Neutrophil (primary cell): ENCODE data around the gene RPS6KA4.

Experiments used
- H3K27ac ChIP-seq: fragments of 200-600 bp; sonication (generic); 2 replicates; pipeline ENCODE4 v1.5.1; 2016; ENCODE audit warnings: mild to moderate bottlenecking, moderate library complexity
- H3K27me3 ChIP-seq: fragments of 200-600 bp; sonication (generic); 2 replicates; pipeline ENCODE4 v1.6.0; 2016; ENCODE audit warnings: mild to moderate bottlenecking
- H3K36me3 ChIP-seq: fragments of 200-600 bp; sonication (generic); 2 replicates; pipeline ENCODE4 v1.5.1; 2017
- H3K4me1 ChIP-seq, 2 experiments: fragments of 200-600 bp in 1 of 2; sonication (generic) in 1 of 2; 1 replicate in 1 of 2; 2 replicates in 1 of 2; pipeline versions ENCODE4 v1.5.1 to v1.6.1; 2013 to 2016; ENCODE audit warnings: low read depth in 1 of 2, low read length in 1 of 2, mild to moderate bottlenecking in 1 of 2, moderate library complexity in 1 of 2; ENCODE audit not compliant: control insufficient read depth in 1 of 2, insufficient read depth in 1 of 2
- H3K4me3 ChIP-seq, 2 experiments: fragments of 200-600 bp in 1 of 2; sonication (generic) in 1 of 2; 1 replicate in 1 of 2; 2 replicates in 1 of 2; pipeline ENCODE4 v1.5.1; 2013 to 2016; ENCODE audit warnings: low read depth in 1 of 2, low read length in 1 of 2, mild to moderate bottlenecking in 1 of 2, moderate library complexity in 1 of 2
- H3K9me3 ChIP-seq: fragments of 200-600 bp; sonication (generic); 2 replicates; pipeline ENCODE4 v1.5.1; 2016
- TF ChIP-seq, protein P1 (sequence below): fragments of 200-600 bp; sonication (generic); IDR thresholded peaks from 2 replicates; pipeline ENCODE4 v1.5.1; 2016; ENCODE audit warnings: antibody characterized with exemption

Gene RPS6KA4

DNA sequence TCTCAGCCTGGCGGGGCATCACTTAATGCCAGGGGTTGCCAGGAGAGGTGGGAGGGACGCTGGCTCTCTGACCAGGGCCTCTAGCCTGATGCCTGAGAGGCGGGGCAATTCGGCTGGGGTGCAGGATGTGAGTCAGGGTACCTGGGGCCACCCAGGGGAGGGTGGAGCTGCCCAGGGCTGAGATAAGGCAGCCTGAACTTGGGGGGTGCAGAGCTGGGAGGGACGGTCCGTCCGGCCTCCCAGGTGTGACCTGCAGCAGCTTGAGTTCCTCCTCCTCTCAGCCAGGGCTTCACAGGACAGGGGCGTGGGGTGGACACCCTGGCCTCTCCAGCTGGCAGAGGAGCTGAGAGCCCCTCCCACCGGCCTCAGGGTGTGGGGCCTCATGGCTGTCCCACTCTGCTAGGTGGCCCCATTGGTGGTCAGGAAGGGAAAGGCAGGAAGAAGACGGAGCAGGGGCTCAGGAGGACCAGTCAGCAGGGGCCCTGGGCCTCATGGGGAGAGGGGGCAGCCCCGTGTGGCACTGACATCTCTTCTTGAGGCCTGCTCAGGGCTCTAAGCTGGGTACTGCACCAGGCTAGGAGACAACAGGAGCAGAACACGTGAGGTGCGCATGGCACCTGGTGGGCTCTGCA lies 942 bp upstream of the RPS6KA4 start:
- Histone ChIP-seq H3K4me3 (peak overlapping the region in 1 of 2 experiments; percentile 74), H3K4me1 (peaks cover 30 to 38% of the 10 kb centered on the region in 2 experiments), H3K36me3 (peaks cover 75% of the 10 kb centered on the region), H3K9me3 (no peaks in the 10 kb centered on the region), H3K27ac (peak overlapping the region; percentile 68), H3K27me3 (no peaks in the 10 kb centered on the region)
- TF ChIP-seq, protein P1, sequence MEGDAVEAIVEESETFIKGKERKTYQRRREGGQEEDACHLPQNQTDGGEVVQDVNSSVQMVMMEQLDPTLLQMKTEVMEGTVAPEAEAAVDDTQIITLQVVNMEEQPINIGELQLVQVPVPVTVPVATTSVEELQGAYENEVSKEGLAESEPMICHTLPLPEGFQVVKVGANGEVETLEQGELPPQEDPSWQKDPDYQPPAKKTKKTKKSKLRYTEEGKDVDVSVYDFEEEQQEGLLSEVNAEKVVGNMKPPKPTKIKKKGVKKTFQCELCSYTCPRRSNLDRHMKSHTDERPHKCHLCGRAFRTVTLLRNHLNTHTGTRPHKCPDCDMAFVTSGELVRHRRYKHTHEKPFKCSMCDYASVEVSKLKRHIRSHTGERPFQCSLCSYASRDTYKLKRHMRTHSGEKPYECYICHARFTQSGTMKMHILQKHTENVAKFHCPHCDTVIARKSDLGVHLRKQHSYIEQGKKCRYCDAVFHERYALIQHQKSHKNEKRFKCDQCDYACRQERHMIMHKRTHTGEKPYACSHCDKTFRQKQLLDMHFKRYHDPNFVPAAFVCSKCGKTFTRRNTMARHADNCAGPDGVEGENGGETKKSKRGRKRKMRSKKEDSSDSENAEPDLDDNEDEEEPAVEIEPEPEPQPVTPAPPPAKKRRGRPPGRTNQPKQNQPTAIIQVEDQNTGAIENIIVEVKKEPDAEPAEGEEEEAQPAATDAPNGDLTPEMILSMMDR, result no peak

DNA sequence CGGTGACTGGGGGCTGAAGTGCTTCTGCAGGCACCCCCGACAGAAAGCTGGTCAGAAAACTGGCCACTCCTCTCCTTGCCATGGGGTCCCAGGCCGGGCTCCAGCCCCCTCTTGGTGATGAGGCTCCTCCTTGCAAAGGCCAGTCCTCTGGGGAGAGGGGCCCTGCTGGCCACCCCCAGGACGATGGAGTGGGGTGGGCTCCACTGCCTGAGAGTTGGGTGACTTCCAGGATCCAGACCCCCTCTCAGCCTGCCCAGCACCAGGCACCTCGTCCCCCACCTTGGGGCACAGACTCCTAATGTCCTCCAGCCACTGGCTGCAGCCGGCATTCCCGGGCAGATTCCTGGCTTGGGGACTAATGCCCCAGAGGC lies 441 bp upstream of the RPS6KA4 start:
- Histone ChIP-seq H3K4me1 (peaks cover 30 to 38% of the 10 kb centered on the region in 2 experiments), H3K36me3 (peaks cover 75% of the 10 kb centered on the region), H3K9me3 (no peaks in the 10 kb centered on the region), H3K27ac (peak overlapping the region; percentile 68), H3K27me3 (no peaks in the 10 kb centered on the region), H3K4me3 (peak overlapping the region; percentile 74)
- TF ChIP-seq, protein P1, result no peak

DNA sequence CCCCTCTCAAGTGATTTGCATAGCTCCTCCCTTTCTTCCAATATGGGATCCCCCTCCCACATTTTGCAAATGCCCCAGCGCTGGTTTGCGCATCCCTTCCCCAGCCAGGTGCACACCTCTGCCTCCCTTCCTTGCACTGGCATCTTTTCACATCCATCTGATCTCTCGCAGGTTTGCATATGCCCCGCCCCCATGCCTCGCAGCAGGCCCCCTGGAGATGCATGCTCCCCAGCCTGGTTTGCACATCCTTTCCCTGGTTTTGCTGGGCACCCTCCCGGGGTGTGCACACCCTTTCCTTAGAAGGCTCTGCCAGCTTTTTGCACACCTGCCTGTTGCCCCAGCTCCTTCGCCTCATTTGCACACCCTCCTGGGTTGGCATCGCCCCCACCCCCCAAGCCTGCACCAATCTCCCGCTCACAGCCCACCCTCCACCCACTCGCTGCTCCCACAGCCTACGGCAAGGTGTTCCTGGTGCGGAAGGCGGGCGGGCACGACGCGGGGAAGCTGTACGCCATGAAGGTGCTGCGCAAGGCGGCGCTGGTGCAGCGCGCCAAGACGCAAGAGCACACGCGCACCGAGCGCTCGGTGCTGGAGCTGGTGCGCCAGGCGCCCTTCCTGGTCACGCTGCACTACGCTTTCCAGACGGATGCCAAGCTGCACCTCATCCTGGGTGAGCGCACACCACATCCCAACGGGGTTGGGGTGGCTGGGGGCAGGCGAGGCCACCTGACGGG lies 917 bp downstream of the RPS6KA4 start:
- peaks cover 27 to 38% of the 10 kb centered on the region in 2 experiments for H3K4me1 ChIP-seq
- TF ChIP-seq, protein P1, result peak; percentile 28
- no peaks in the 10 kb centered on the region for H3K27me3 ChIP-seq
- peak overlapping the region; percentile 68 for H3K27ac ChIP-seq
- peaks cover 71% of the 10 kb centered on the region for H3K36me3 ChIP-seq
- peak overlapping the region; percentile 74 for H3K4me3 ChIP-seq
- H3K9me3 ChIP-seq, result no peaks in the 10 kb centered on the region

DNA sequence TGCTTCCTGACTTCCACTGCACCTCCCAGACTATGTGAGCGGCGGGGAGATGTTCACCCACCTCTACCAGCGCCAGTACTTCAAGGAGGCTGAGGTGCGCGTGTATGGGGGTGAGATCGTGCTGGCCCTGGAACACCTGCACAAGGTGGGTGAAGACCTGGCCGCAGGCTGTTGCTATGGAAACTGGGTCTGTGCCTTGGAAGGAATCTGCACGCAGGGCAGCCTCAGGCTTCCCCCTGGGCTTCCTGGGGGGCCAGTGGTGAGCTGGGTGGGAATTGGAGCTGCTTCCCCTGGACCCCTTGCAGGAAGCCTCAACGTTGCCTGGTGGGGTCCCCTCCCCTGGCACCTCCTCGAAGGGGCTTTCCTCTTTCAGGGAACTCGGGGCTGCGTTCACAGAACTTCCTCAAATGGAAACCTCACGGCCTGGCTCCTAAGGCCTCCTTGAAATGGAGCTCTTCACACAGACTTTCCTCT lies 1.5 kb downstream of the RPS6KA4 start:
- H3K4me3 ChIP-seq, result peak overlapping the region; percentile 74
- no peaks in the 10 kb centered on the region for H3K27me3 ChIP-seq
- TF ChIP-seq, protein P1, result no peak
- no peaks in the 10 kb centered on the region for H3K9me3 ChIP-seq
- peaks cover 27 to 38% of the 10 kb centered on the region in 2 experiments for H3K4me1 ChIP-seq
- H3K36me3 ChIP-seq, result peaks cover 71% of the 10 kb centered on the region
- H3K27ac ChIP-seq, result peak overlapping the region; percentile 68

DNA sequence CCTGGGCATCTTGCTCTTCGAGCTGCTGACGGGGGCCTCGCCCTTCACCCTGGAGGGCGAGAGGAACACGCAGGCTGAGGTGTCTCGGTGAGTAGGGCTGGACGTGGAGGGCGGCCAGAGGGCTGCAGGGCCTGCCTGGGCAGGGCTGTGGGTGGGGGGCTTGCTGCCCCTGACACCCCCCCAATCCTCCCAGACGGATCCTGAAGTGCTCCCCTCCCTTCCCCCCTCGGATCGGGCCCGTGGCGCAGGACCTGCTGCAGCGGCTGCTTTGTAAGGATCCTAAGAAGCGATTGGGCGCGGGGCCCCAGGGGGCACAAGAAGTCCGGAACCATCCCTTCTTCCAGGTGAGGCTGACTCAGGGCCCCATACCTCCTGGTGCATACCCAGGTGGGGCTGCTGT lies 2.7 kb downstream of the RPS6KA4 start:
- no peak overlapping the region for H3K27ac ChIP-seq
- no peaks in the 10 kb centered on the region for H3K9me3 ChIP-seq
- peaks cover 71% of the 10 kb centered on the region for H3K36me3 ChIP-seq
- no peaks in the 10 kb centered on the region for H3K27me3 ChIP-seq
- TF ChIP-seq, protein P1, result no peak
- peaks cover 27 to 38% of the 10 kb centered on the region in 2 experiments for H3K4me1 ChIP-seq
- no peak overlapping the region for H3K4me3 ChIP-seq
